Fibroblast of lung (primary cell): ENCODE data around the gene PCSK7.

ENCODE experiments used
- CTCF ChIP-seq, 2 donors: IDR thresholded peaks in 1 of 2; conservative IDR thresholded peaks in 1 of 2; 1 replicate in 1 of 2; 2 replicates in 1 of 2; pipeline ENCODE4 v1.5.1; 2011 to 2012; ENCODE audit warnings: low read length in 2 of 2, control low read depth in 1 of 2, inconsistent platforms in 1 of 2, low read depth in 1 of 2, mild to moderate bottlenecking in 1 of 2
- EZH2 ChIP-seq: IDR thresholded peaks from 2 replicates; pipeline ENCODE4 v1.5.1; 2012; ENCODE audit warnings: low read length, control low read depth, mild to moderate bottlenecking; ENCODE audit errors: missing control alignments

GRCh38 chr11:117258576-117258975 lies 26.7 kb upstream of the PCSK7 start:
- TF ChIP-seq CTCF (conservative IDR thresholded peaks at IDR 0.05 in 1 of 2, IDR thresholded peaks at IDR 0.05 in 1 of 2; ENCODE audit: low read depth in 1 of 2, low read length in 2 of 2) (no peak), EZH2 (no peak)
